ENCODE measurements around the gene DDN. TPM values are rescaled to one million over a fixed set of nuclear protein-coding genes. Genes with fewer than 3 reads are reported as not detected.
A peak's percentile ranks its signal among the peaks of the same experiment; 100 is the strongest.

The DDN gene
- total RNA-seq, 1 donor from 2014 or later = 0.26 TPM

- DNase-seq (ENCODE audit: low read depth, low spot score) = no peak
Measured at GRCh38 chr12:49014547-49014946, 15.4 kb upstream of the DDN start.

- DNase-seq (ENCODE audit: low read depth, low spot score) = no peak
Measured at GRCh38 chr12:49013428-49013827, 14.3 kb upstream of the DDN start.

DNA sequence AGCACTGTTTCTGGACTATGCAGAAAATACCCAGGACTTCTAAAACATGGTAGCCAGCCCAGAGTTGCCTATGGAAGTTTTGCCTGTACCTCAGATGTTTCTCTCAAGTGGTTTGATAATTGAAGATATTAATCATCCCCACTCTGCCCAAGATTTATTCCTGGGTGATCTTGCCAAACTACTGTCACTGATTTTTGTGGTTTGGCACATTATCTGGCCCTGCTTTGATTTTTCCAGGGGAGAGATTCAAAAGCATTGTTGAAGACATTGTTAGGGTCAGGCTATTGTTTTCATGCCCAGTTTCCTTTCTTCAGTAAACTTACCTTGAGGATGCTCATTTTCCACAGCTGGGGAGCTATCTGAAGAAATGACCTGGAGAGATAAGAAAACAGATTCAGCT is 13.6 kb upstream of the DDN start:
- no peak for DNase-seq (ENCODE audit: low read depth, low spot score)

DNA sequence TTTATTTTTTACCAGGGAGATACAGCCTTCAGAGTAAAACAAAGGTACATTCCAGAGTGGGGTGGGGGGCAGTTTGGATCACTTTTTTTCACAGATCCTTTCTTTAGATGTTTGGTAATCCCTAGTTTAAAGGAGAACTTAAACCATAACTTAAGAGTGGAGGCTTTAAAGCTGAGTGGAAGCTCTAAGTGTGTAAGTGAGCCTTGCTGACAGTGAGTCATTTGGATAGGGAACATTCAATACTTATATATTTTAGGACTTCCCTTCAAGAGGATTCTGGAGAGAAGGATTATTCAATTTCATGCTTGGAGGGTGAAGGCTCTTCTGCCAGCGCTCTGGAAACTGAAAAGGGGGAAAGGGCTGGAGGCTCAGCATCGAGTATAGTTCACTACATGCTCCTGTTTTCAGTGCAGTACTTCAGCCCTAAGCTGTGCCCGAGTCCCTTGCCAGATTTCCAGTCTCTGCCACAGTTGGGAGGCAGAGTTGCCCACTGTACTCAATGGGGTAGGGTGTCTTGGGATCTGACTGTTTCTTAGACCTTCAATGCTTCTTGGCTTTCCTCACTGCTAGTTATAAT is 11.0 kb upstream of the DDN start:
- DNase-seq (ENCODE audit: low read depth, low spot score) = no peak

GRCh38 chr12:49008943-49009342 is 9.8 kb upstream of the DDN start:
- no peak for DNase-seq (ENCODE audit: low read depth, low spot score)

DNA sequence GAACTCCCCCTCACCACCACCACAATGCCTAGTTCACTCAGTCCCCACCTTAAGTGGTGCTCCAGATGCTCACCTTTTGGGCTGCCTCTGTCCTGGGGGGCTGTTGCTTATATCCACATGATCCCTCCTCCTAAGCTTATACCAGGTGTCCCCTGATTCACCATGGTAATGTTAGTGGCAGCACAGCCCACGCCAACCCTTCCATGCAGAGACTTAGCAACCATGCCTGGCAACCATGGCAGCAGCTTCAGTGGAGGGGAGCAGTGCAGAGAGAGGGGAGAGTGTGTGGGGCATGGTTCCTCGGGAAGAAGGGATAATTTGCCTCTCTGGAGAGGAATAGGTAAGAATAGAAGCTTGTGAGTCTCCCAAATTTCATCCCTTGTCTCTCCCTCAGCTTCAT is 1.2 kb upstream of the DDN start:
- no peak for DNase-seq (ENCODE audit: low read depth, low spot score)

DNA sequence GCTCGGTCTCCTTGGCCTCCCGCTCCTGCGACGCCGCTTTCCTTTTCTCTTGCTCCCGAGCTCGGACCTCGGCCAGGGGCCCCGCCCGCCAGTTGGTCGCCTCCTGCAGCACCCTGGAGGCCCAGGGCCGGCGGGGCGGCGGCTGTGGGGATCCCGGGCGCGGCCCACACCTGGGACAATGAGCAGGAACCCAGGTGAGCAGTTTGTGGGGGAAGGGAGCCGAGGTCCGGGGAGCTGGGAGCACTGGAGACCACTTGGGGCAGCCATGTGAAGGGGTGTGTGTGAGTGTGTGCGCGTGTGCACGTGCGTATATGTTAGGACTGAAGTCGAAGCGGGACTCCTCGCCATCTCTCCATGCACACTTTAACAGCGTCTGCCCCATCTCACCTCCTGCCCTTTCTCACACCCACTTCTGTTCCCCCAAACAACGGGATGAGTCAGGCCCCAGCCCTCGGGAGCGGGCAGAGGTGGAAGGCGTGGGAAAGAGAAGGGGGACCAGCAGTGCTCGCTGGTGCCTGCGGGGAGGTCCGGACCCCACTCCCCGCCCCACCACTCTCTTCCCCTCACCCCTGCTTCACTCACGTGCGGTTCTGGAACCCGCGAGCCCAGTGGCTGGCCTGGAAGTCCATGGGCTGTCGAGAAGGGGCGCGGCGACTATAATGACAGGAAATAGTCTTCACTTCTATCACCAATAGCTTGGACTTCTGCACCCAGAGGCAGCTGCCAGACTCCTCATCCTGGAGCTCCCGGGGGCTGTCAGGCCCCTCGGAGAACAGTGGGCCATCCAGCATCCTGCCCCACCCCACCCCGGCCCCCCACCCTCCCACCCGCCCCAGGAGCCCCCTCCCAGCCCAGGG is 450 bp downstream of the DDN start:
- no peak for DNase-seq (ENCODE audit: low read depth, low spot score)

DNA sequence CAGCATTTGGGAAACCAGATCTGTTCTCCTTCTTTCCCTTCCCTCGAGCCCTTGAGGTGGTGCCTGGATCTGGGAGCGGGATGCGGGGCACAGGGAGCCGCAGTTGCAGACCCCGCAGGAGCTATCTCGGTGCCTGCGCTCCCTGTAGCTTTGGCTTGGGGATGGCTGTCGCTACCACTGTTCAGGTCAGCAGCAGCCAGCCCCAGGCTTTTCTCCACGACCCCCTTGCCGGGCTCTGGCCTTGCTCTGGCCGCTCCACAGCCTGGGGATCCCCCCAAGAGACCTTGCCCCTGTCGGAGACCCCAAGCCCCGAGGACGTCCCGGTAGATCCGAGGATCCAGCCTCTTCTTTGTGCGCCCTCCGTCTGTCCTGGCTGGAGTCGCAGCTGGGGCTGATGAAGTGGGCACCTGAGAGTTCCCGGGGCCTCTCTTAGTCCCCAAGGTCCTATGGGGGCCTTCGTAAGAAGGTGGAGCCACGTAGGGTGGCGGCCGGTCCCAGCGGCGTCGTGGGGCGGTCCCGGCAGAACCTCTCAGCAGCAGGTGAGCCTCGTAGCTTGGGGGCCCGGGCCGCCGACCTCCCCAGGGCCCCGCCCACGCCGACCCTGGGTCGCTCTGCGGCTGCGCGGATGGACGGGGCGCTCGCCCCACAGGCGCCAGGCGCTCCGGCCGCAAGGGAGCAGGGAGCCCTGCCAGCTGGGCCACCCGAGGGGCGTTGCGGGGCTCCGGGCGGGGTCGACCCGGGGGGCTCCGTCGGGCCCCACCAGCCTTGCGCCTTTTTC is 1.3 kb downstream of the DDN start:
- no peak for DNase-seq (ENCODE audit: low read depth, low spot score)

DNA sequence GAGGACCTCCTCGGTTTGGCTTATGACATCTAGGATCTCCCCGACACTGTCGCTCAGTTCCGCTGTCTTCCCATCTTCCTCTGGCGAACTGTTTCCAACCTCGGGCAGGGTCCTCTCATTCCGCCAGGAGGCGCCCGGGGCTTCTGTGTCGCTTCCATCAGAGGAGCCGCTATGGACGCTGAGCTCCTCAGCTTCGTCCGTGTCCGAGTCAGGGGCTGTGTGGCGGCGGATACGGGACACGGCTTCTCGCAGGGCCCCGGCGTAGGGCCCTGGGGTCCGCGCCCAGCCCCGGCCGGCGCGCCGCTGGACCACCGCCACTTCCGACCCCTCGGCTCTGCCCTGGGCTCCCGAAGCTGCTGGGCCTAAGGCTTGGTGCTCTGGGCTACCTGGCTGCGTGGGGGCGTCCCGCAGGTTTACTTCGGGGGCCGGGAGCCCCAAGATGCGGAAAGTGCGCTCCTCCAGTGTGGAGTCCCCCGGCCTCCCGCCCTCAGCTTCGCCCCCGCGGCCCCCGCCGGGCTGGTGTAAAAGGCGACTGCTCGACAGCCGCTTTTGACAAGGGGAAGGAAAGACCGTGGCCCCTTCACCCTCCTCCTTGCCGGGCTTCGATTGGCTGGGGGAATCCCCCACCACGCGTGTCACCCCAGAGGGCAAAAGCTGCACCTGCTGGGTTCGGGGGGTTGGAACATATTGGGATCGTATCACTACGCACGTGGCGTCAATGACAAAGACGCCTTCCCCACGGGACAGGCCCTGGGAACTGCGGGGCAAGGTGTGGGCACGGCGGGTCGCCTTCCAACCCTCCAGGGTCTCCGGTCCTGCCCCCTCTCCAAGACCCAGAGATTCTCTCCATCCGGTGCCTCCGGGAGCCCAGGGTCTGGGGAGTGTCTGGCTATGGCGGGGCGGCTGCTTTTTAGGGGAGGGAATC is 2.1 kb downstream of the DDN start:
- DNase-seq (ENCODE audit: low read depth, low spot score) = no peak

- peak; percentile 37 for DNase-seq (ENCODE audit: low read depth, low spot score)
Measured at GRCh38 chr12:48995086-48995879, 3.9 kb downstream of the DDN start.

DNA sequence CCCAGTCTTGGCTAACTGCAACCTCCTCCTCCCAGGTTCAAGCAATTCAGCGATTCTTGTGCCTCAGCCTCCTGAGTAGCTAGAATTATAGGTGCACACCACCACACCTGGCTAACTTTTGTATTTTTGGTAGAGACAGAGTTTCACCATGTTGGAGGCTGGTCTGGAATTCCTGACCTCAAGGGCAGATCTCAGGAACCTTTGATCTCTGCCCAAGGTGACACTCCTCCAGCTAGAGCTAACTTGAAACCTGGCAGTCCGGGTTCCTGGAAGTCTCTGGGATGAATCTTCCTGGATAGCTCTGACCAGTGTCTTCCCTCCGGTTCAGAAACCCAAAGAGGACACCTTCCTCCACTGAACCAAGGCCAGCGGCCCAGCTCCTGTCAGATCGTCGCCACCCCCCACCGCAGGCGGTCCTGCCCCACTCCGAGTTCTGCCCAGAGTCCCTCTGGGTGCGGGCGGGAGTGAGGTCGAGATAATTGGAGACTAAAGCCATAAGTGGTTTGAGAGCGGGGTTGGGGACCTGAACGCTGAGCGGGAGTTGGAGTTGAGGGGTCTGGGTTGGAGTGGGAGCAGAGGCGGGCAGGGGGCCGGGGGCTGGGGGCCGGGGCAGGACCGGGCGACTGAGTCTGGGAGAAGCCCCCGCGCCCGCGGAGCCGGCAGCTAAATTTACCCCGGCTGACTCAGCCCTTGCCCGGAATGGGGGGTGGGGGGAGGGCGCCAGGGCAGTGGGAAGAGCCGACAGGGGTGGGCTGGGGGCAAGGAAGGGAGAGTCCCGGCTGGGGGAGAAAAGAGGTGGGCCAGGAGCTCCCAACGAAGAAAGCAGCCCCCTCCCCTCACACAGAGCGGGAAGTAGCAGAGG is 4.7 kb downstream of the DDN start:
- DNase-seq (ENCODE audit: low read depth, low spot score) = no peak

DNA sequence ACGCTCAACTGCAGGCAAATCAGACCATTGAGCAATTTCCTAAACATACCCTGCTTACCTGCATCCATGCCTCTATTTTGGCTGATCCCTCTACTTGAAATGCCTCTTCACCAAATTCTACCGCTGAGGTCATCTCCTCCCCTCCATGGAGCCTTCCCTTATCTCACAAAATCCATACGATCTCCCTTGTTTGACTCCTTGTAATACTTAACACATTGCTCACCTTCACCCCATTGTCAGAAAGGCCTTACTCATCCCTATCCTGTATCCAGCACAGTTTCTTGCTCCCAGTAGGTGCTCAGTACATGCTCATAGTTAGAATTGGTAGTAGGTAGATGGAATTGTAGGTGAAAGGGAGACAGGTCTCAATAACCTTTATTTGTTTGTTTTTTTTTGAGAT is 5.4 kb downstream of the DDN start:
- no peak for DNase-seq (ENCODE audit: low read depth, low spot score)

DNA sequence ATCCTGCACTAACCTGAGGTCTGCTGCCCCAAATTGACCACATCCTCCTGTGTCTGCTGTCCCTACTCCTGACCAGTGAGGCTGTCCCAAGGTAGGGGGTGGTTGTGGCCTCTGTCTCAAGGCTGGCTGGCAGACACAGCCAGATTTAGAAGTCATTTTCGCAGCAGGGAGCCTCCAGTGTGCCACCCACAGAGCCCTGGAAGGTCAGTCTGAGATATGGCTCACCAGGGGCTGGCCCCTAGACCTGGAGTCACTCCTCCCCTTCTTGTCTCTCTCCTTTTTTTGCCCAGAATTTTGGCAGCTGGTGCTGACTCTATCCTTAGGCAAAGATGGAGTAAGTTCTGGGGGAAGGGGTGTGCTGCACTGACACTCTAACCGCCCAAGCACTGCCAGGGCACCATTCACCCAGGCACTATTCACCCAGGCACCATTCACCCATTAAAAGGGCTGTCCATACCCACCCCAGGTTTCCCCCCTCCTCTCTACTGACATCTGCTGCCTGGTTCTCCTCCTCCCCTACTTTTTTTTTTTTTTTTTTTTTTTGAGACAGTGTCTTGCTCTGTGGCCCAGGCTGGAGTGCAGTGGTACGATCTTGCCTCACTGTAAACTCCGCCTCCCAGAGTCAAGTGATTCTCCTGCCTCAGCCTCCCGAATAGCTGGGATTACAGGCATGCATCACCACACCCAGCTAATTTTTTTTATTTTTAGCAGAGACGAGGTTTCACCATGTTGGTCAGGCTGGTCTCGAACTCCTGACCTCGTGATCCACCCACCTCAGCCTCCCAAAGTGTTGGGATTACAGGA is 7.7 kb downstream of the DDN start:
- DNase-seq (ENCODE audit: low read depth, low spot score) = no peak

DNA sequence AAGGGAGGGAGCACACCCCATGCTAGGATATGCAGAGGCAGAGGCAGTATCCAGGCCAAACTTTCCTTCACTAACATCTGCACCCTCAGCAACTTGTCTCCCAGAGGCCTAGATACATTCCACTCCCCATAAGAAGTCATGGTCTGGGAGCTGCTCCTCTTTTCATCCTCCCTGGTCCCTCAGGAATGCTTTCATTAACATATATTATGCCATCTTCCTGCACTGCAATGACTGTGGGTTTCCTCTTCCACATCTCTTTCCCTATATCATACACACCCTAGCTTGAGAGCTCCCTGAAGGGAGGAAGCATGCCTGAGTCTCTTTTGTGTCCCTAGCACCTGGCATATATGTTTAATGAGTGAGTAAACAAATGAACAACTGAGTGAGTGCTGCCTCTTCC is 8.6 kb downstream of the DDN start:
- no peak for DNase-seq (ENCODE audit: low read depth, low spot score)

DNA sequence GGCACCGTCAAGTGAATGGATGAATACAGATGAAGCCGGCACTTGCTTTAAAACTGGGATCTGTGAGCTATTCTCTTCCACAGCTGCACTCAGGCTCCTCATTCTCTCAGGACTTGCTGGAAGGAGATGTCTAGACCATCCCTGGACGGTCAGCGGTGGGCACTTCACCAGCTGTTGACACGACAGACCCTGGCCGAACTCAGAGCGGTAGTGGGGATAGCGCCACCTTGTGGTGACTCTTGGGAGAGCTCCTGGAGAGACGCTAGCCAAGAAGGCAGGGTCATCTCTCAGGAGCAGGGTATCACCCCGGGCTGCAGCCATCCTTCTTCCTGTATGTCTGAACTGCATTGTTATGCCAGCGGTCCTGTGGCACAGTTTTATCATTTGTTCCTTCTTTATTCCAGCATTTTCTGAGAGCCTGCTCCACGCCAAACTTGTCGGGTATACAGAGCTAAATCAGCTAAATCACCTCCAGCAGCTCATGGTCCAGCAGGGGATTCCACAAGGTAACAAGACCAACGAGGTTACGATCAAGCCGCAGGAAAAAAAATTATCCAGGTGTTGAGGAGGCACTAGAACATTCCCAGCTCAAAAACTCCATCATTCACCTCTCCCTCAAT is 11.0 kb downstream of the DDN start:
- no peak for DNase-seq (ENCODE audit: low read depth, low spot score)

DNA sequence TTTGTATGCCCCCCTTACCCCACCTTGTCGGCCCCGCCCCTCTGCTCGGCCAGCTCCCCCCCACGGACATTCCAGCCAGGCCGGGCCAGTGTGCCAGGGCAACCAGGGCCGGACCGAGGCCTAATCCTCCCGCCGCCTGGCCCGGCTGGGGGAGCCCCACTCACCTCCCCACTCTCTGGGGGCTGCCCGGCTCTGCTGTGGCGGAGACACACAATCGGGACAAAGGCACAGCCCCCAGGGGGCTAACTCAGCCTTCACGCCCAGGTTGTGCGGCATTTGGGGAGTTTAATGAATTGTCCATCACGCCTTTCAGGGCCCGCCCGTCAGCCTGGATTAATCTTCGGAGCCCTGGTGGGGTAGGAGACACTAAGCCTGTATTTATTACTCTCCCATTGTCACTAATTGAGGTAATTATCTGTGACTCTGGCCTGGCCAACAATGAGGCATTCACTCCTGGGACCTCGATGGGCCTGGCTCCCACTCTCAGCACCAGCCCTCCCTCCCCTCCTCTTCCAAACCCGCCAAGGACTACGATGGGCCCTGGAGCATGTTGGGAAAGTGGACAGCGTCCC is 12.4 kb downstream of the DDN start:
- DNase-seq (ENCODE audit: low read depth, low spot score) = no peak

- no peak for DNase-seq (ENCODE audit: low read depth, low spot score)
Measured at GRCh38 chr12:48985901-48986300, 13.3 kb downstream of the DDN start.

GRCh38 chr12:48985475-48985897 is 13.7 kb downstream of the DDN start:
- no peak for DNase-seq (ENCODE audit: low read depth, low spot score)

Data from pulmonary artery endothelial cell (primary cell).